ENCODE measurements around the gene SIX5.

- TF ChIP-seq, protein P1, sequence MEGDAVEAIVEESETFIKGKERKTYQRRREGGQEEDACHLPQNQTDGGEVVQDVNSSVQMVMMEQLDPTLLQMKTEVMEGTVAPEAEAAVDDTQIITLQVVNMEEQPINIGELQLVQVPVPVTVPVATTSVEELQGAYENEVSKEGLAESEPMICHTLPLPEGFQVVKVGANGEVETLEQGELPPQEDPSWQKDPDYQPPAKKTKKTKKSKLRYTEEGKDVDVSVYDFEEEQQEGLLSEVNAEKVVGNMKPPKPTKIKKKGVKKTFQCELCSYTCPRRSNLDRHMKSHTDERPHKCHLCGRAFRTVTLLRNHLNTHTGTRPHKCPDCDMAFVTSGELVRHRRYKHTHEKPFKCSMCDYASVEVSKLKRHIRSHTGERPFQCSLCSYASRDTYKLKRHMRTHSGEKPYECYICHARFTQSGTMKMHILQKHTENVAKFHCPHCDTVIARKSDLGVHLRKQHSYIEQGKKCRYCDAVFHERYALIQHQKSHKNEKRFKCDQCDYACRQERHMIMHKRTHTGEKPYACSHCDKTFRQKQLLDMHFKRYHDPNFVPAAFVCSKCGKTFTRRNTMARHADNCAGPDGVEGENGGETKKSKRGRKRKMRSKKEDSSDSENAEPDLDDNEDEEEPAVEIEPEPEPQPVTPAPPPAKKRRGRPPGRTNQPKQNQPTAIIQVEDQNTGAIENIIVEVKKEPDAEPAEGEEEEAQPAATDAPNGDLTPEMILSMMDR (IDR thresholded peaks at IDR 0.05), result no peak
- TF ChIP-seq POLR2AphosphoS5 (IDR thresholded peaks at IDR 0.05), result no peak
Observed at GRCh38 chr19:45780146-45780447, 11.0 kb upstream of the SIX5 start.

All from suprapubic skin (tissue), 3 donors.